Kidney epithelial cell (primary cell): ENCODE data around the gene CDK14. TPM values are rescaled to one million over a fixed set of nuclear protein-coding genes. Genes with fewer than 3 reads are reported as not detected.

Source experiments
- DNase-seq: peaks from one replicate; pipeline ENCODE4 v3.0.0-alpha.2; 2010; ENCODE audit warnings: low read depth
- H3K27me3 ChIP-seq: 2 replicates; pipeline ENCODE4 v1.6.0; 2011; ENCODE audit warnings: low read length; ENCODE audit not compliant: control insufficient read depth, insufficient read depth
- H3K36me3 ChIP-seq: 2 replicates; pipeline ENCODE4 v1.5.1; 2011; ENCODE audit warnings: low read length; ENCODE audit not compliant: control insufficient read depth, insufficient read depth
- H3K4me3 ChIP-seq: 2 replicates; pipeline ENCODE4 v1.5.1; 2011; ENCODE audit warnings: low read depth, mild to moderate bottlenecking, control low read depth, low read length
- total RNA-seq: library from RNA; depleted of rRNA; stranded (reverse); fragments of >200 nt; gene quantifications from 2 replicates; pipeline ENCODE4 v1.2.3, GENCODE V29; 2015
- TF ChIP-seq, protein P1 (sequence below): IDR thresholded peaks from 2 replicates; pipeline ENCODE4 v1.5.1; 2011; ENCODE audit warnings: mild to moderate bottlenecking, moderate library complexity, low read length, control low read depth, inconsistent platforms; ENCODE audit not compliant: insufficient read depth, poor library complexity, severe bottlenecking

CDK14 gene
- total RNA-seq, 1 donor from 2014 or later = 18.2 TPM

DNA sequence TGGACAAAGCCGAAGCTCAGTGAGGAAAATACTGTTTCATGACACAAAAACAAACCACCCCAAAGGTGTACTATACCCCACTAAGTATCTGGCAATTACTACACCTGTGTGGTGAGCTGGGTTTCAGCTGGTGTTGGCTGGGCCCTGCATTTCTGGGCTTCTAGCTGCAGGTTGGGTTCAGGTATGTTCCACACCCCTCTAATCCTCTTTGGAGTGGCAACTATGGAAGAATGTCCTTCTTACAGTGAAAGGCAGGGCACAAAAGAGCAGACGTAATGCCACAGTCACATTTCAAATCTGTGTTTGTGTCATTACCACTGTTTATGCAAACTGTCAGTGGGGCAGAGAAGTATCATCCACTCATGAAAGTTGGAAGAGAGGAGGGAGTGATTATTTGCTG is 466.6 kb downstream of the CDK14 start:
- no peak for DNase-seq
- Histone ChIP-seq H3K27me3 (no peaks in the 10 kb centered on the region), H3K36me3 (no peaks in the 10 kb centered on the region), H3K4me3 (no peak overlapping the region)
- TF ChIP-seq, protein P1, sequence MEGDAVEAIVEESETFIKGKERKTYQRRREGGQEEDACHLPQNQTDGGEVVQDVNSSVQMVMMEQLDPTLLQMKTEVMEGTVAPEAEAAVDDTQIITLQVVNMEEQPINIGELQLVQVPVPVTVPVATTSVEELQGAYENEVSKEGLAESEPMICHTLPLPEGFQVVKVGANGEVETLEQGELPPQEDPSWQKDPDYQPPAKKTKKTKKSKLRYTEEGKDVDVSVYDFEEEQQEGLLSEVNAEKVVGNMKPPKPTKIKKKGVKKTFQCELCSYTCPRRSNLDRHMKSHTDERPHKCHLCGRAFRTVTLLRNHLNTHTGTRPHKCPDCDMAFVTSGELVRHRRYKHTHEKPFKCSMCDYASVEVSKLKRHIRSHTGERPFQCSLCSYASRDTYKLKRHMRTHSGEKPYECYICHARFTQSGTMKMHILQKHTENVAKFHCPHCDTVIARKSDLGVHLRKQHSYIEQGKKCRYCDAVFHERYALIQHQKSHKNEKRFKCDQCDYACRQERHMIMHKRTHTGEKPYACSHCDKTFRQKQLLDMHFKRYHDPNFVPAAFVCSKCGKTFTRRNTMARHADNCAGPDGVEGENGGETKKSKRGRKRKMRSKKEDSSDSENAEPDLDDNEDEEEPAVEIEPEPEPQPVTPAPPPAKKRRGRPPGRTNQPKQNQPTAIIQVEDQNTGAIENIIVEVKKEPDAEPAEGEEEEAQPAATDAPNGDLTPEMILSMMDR = no peak

DNA sequence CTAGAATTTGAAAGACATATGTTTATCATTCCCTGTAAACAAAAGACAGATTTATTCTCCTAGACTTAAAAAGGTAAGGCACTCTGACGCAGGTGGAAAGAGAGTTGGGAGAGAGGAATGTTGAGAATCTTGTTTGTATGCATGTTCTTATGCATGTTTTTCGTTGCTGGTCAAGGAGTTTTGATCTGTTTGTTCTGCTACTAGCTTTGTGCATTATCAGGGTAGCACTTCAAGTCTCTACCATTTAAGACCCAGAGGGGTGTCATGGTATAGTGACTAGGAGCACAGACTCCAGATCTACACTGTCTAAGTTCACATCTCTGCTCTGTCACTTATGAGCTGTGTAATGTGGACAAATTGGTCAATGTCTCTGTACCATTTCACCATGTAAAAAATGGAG is 467.9 kb downstream of the CDK14 start:
- TF ChIP-seq, protein P1 = no peak
- no peak for DNase-seq
- H3K36me3 ChIP-seq = no peaks in the 10 kb centered on the region
- H3K4me3 ChIP-seq = no peak overlapping the region
- H3K27me3 ChIP-seq = no peaks in the 10 kb centered on the region

DNA sequence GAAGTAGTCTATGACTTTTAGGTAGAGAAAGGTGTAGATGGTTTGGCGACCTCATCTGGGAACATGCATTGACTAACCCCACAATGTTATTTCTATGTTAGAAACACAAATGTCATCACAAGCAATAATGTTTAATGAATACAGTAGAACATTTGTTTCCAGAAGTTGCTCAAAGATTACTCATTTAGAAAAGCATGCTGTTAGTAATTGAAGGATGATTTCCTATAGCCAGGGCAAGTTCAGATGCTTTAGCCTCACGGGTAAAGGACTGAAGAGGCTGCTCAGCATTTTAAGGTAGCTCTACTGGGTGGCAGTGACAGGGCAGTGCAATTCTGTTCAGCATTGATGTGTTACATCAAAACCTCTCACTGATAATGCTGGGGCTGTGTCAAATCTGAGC is 468.8 kb downstream of the CDK14 start:
- TF ChIP-seq, protein P1 = no peak
- Histone ChIP-seq H3K4me3 (no peak overlapping the region), H3K27me3 (no peaks in the 10 kb centered on the region), H3K36me3 (no peaks in the 10 kb centered on the region)
- no peak for DNase-seq

DNA sequence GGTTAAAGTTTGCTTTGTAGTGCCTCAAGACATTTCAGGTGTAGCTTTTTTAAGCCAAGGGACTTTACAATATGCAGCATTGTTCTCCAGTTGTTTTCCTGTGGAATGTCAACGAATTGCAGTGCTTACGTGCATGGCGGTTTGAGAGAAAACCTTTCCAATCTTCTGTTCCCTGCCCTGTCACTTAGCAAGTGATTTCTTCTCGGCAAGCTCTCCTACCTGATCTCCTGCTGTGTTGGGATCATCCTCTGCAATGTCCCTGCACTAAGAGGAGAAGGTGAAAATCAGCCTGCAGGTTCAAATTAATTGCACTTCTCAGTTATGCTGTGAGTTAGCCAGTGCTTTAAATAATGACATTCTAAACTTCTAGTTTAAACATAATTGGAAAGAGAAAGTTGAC is 470.5 kb downstream of the CDK14 start:
- Histone ChIP-seq H3K4me3 (no peak overlapping the region), H3K36me3 (no peaks in the 10 kb centered on the region), H3K27me3 (no peaks in the 10 kb centered on the region)
- DNase-seq = no peak
- TF ChIP-seq, protein P1 = no peak

DNA sequence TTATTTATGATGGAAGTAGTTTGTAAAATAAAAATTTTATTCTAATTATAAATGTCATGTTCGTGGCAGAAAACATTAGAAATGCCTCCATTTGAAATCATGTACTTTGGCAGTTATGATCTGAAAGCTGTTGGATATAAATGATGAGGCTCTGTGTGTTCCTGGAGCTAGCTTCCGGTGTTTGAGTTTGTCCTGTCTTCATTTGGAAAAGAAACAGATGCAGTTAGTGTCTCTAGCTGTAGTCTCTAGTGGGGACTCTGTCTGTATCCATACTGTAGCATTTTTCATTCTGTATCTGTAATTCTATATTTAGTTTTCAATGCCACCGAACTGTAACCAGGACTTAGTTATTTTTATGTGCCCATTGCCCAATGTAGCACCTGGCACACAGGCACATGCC is 471.1 kb downstream of the CDK14 start:
- no peak for DNase-seq
- TF ChIP-seq, protein P1 = no peak
- no peaks in the 10 kb centered on the region for H3K36me3 ChIP-seq
- H3K27me3 ChIP-seq = no peaks in the 10 kb centered on the region
- no peak overlapping the region for H3K4me3 ChIP-seq

DNA sequence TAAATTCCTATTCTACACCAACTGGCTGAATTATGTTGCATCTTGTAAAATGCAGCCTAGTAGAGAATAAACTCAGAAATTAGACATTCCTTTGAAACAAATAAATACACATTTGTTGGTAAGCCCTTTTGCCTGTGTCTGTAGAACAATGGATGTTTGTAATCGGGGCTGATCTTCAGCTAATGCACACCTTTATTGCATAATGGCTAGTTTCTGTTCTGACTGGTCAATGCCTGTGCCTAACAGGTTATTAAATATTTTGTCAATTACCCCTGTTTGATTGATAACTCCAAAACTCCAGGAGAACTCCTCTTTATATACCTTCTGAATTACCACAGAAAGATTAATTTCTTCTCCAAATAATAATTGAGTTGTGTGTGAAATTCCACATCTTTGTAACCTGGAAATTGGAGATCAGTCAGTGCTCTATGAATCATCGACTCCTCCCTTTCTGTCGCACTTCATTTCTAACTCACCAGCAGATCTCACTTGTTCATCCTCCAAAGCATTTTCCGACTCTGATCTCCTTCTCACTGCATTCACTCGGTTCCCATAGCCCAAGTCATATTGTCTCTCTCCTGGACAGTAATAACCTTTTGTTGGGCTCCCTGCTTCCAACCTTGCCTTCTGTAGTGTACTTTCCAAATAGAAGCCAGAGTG is 472.1 kb downstream of the CDK14 start:
- no peaks in the 10 kb centered on the region for H3K27me3 ChIP-seq
- DNase-seq = no peak
- H3K36me3 ChIP-seq = no peaks in the 10 kb centered on the region
- TF ChIP-seq, protein P1 = no peak
- no peak overlapping the region for H3K4me3 ChIP-seq
